Measurements from ENCODE around the gene CCDC9B.

The CCDC9B gene

DNA sequence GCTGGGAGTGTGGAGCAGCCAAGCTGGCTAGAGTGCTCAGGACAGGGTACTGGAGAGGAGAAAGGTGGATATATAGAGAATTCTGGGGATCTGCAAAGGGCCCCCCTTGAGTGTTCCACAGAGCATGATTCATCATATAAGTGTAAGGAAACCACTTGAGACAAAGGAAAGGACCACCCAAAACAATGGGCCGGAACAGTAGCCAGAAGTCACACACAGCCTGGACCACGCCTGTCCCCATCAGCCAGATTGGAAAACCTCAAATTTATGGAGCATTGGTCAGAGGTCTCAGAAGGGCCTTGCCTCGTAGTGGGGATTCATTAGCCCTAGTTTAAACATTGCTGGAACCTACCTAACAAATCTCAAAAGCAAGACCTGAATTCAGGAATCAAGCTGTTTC lies 36.9 kb upstream of the CCDC9B start:
- Histone ChIP-seq H3K4me1 (ENCODE audit: control insufficient read depth, low read length) (peaks cover 3% of the 10 kb centered on the region; the same call in 1 of the 2 replicates), H3K9me2 (replicated peaks; ENCODE audit: control insufficient read depth, low read length) (no peaks in the 10 kb centered on the region), H3F3A (ENCODE audit: control insufficient read depth, insufficient read depth) (no peaks in the 10 kb centered on the region), H3K4me2 (ENCODE audit: low read length) (no peak overlapping the region), H3K27me3 (ENCODE audit: control insufficient read depth, low read length) (no peaks in the 10 kb centered on the region), H4K20me1 (ENCODE audit: control insufficient read depth, insufficient read depth, low read depth, low read length) (no peaks in the 10 kb centered on the region), H3K9me3 (ENCODE audit: control insufficient read depth, insufficient read depth, low read length) (no peaks in the 10 kb centered on the region), H3K4me3 (ENCODE audit: low read length) (no peak overlapping the region), H3K79me2 (ENCODE audit: control insufficient read depth, low read length) (no peaks in the 10 kb centered on the region), H3K27ac (ENCODE audit: low read depth, low read length) (no peak overlapping the region), H3K36me3 (ENCODE audit: control insufficient read depth, low read length) (no peaks in the 10 kb centered on the region)
- TF ChIP-seq, protein P1, sequence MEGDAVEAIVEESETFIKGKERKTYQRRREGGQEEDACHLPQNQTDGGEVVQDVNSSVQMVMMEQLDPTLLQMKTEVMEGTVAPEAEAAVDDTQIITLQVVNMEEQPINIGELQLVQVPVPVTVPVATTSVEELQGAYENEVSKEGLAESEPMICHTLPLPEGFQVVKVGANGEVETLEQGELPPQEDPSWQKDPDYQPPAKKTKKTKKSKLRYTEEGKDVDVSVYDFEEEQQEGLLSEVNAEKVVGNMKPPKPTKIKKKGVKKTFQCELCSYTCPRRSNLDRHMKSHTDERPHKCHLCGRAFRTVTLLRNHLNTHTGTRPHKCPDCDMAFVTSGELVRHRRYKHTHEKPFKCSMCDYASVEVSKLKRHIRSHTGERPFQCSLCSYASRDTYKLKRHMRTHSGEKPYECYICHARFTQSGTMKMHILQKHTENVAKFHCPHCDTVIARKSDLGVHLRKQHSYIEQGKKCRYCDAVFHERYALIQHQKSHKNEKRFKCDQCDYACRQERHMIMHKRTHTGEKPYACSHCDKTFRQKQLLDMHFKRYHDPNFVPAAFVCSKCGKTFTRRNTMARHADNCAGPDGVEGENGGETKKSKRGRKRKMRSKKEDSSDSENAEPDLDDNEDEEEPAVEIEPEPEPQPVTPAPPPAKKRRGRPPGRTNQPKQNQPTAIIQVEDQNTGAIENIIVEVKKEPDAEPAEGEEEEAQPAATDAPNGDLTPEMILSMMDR (IDR thresholded peaks at IDR 0.05; ENCODE audit: low read depth, low read length, poor library complexity, severe bottlenecking) = no peak
- TF ChIP-seq EZH2phosphoT487 (IDR thresholded peaks at IDR 0.05; ENCODE audit: borderline replicate concordance, low read length) = no peak

DNA sequence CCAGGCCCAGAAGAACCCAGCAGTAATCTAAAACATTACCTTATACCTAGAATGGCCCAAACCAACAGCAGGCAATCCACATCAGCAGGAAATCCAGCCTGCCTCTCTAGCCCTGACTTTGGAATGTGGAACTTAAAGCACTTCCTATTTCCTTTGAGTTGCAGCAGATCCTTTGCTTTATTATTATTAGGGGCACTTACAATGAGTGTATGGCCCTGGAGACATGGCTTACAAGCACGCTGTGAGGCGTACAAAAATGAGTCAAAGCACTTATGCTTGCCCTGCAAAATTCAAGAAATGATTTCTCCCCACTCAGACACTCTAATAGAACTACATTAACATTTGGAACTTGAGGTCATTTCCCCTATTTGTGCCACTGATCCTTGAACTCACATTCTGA lies 32.2 kb upstream of the CCDC9B start:
- H3F3A ChIP-seq (ENCODE audit: control insufficient read depth, insufficient read depth) = no peaks in the 10 kb centered on the region
- no peak overlapping the region for H3K27ac ChIP-seq (ENCODE audit: low read depth, low read length)
- H3K9me3 ChIP-seq (ENCODE audit: control insufficient read depth, insufficient read depth, low read length) = no peaks in the 10 kb centered on the region
- H4K20me1 ChIP-seq (ENCODE audit: control insufficient read depth, insufficient read depth, low read depth, low read length) = no peaks in the 10 kb centered on the region
- H3K4me1 ChIP-seq (ENCODE audit: control insufficient read depth, low read length) = peaks cover 5% of the 10 kb centered on the region
- peaks cover 6% of the 10 kb centered on the region; the same call in 1 of the 2 replicates for H3K27me3 ChIP-seq (ENCODE audit: control insufficient read depth, low read length)
- no peaks in the 10 kb centered on the region for H3K79me2 ChIP-seq (ENCODE audit: control insufficient read depth, low read length)
- no peak overlapping the region for H3K4me3 ChIP-seq (ENCODE audit: low read length)
- no peaks in the 10 kb centered on the region for H3K9me2 ChIP-seq (replicated peaks; ENCODE audit: control insufficient read depth, low read length)
- TF ChIP-seq, protein P1 (IDR thresholded peaks at IDR 0.05; ENCODE audit: low read depth, low read length, poor library complexity, severe bottlenecking) = no peak
- no peak for TF ChIP-seq EZH2phosphoT487 (IDR thresholded peaks at IDR 0.05; ENCODE audit: borderline replicate concordance, low read length)
- H3K4me2 ChIP-seq (ENCODE audit: low read length) = no peak overlapping the region
- H3K36me3 ChIP-seq (ENCODE audit: control insufficient read depth, low read length) = no peaks in the 10 kb centered on the region

DNA sequence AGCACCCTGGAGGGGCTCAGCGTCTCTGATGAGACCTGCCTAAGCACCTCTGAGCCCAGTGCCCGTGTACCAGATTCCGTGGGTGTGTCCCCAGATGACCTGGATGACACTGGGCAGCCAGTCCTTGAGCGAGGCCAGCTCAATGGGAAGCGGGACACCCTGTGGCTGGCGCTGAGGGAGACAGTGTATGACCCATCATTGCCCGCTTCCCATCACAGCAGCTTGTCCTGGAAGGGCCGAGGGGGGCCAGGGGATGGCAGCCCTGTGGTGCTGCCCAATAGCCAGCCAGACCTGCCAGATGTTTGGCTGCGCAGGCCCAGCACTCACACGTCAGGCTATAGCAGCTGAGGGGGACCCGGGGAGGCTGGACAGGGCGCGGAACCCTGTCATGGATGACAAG lies 29.2 kb upstream of the CCDC9B start:
- Histone ChIP-seq H3K9me3 (ENCODE audit: control insufficient read depth, insufficient read depth, low read length) (no peaks in the 10 kb centered on the region), H3F3A (ENCODE audit: control insufficient read depth, insufficient read depth) (no peaks in the 10 kb centered on the region), H3K27ac (ENCODE audit: low read depth, low read length) (no peak overlapping the region), H3K36me3 (ENCODE audit: control insufficient read depth, low read length) (no peaks in the 10 kb centered on the region), H3K9me2 (replicated peaks; ENCODE audit: control insufficient read depth, low read length) (no peaks in the 10 kb centered on the region), H3K4me2 (ENCODE audit: low read length) (no peak overlapping the region), H3K4me1 (ENCODE audit: control insufficient read depth, low read length) (peaks cover 16% of the 10 kb centered on the region), H4K20me1 (ENCODE audit: control insufficient read depth, insufficient read depth, low read depth, low read length) (no peaks in the 10 kb centered on the region), H3K27me3 (ENCODE audit: control insufficient read depth, low read length) (peaks cover 6% of the 10 kb centered on the region; the same call in 1 of the 2 replicates), H3K79me2 (ENCODE audit: control insufficient read depth, low read length) (no peaks in the 10 kb centered on the region), H3K4me3 (ENCODE audit: low read length) (no peak overlapping the region)
- TF ChIP-seq, protein P1 (IDR thresholded peaks at IDR 0.05; ENCODE audit: low read depth, low read length, poor library complexity, severe bottlenecking) = no peak
- TF ChIP-seq EZH2phosphoT487 (IDR thresholded peaks at IDR 0.05; ENCODE audit: borderline replicate concordance, low read length) = no peak
